HFFc6 (cell line): ENCODE measurements around the gene FRMD4A. TPM values are rescaled to one million over a fixed set of nuclear protein-coding genes. Genes with fewer than 3 reads are reported as not detected.
A peak's percentile ranks its signal among the peaks of the same experiment; 100 is the strongest.

ENCODE experiments used
- DNase-seq: peaks from one replicate; pipeline ENCODE4 v3.0.0-alpha.2; 2018
- H3K27ac Mint-ChIP-seq: 2 replicates; pipeline ENCODE4 v1.8.0; 2020; ENCODE audit warnings: mild to moderate bottlenecking, mixed read lengths
- H3K27me3 Mint-ChIP-seq: 2 replicates; pipeline ENCODE4 v1.8.0; 2021; ENCODE audit warnings: mild to moderate bottlenecking, moderate library complexity, mixed read lengths; ENCODE audit not compliant: insufficient read depth
- H3K36me3 Mint-ChIP-seq: 2 replicates; pipeline ENCODE4 v1.8.0; 2021; ENCODE audit warnings: low read depth, mixed read lengths
- H3K4me1 Mint-ChIP-seq: 2 replicates; pipeline ENCODE4 v1.8.0; 2020; ENCODE audit warnings: low read depth, mixed read lengths
- H3K4me3 Mint-ChIP-seq: 2 replicates; pipeline ENCODE4 v1.8.0; 2020; ENCODE audit warnings: mild to moderate bottlenecking, moderate library complexity, mixed read lengths
- H3K9me3 Mint-ChIP-seq: 2 replicates; pipeline ENCODE4 v1.8.0; 2020; ENCODE audit warnings: mild to moderate bottlenecking, mixed read lengths
- total RNA-seq, 6 experiments: library from RNA; stranded (reverse); fragmentation: NEBNext Ultra II Directional; extraction: Animal tissue kit (Norgen Biotek cat#: 25700); gene quantifications; 2 replicates in 1 of 6; 3 replicates in 5 of 6; pipeline ENCODE4 v1.2.3, GENCODE V29; 2021
- TF ChIP-seq, protein P1 (sequence below): fragments of 200-600 bp; sonication (generic); IDR thresholded peaks from 2 replicates; pipeline ENCODE4 v1.5.0; 2021; ENCODE audit warnings: antibody characterized with exemption, mild to moderate bottlenecking

Gene FRMD4A
- total RNA-seq, 6 experiments from 2014 or later = 76.7 to 117 (median 92.3) TPM

DNA sequence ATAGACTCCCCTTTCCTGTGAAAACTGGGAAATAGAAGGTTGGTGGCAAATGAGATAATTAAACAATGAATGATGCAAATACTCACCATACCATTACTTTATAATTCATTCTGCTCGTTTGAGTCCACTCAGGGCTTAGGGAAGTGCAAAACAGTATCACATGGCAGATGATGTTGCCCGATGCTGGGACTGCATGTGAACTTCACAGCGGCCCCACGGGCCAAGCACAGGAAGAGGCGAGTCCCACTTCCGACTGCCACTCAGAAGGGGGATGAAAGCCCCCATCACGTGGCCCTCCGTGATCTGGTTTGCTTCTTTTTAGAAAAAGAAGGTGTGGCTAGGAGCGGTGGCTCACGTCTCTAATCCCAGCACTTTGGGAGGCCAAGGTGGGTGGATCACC, 672.5 kb downstream of the FRMD4A start:
- DNase-seq = no peak
- peak overlapping the region; percentile 43; the same call in 1 of the 2 replicates for H3K27ac Mint-ChIP-seq
- no peaks in the 10 kb centered on the region for H3K9me3 Mint-ChIP-seq
- no peak overlapping the region for H3K4me3 Mint-ChIP-seq
- H3K4me1 Mint-ChIP-seq = peaks cover 37% of the 10 kb centered on the region
- peaks cover 2% of the 10 kb centered on the region; the same call in 1 of the 2 replicates for H3K27me3 Mint-ChIP-seq
- H3K36me3 Mint-ChIP-seq = peaks cover 45% of the 10 kb centered on the region
- TF ChIP-seq, protein P1, sequence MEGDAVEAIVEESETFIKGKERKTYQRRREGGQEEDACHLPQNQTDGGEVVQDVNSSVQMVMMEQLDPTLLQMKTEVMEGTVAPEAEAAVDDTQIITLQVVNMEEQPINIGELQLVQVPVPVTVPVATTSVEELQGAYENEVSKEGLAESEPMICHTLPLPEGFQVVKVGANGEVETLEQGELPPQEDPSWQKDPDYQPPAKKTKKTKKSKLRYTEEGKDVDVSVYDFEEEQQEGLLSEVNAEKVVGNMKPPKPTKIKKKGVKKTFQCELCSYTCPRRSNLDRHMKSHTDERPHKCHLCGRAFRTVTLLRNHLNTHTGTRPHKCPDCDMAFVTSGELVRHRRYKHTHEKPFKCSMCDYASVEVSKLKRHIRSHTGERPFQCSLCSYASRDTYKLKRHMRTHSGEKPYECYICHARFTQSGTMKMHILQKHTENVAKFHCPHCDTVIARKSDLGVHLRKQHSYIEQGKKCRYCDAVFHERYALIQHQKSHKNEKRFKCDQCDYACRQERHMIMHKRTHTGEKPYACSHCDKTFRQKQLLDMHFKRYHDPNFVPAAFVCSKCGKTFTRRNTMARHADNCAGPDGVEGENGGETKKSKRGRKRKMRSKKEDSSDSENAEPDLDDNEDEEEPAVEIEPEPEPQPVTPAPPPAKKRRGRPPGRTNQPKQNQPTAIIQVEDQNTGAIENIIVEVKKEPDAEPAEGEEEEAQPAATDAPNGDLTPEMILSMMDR = no peak

DNA sequence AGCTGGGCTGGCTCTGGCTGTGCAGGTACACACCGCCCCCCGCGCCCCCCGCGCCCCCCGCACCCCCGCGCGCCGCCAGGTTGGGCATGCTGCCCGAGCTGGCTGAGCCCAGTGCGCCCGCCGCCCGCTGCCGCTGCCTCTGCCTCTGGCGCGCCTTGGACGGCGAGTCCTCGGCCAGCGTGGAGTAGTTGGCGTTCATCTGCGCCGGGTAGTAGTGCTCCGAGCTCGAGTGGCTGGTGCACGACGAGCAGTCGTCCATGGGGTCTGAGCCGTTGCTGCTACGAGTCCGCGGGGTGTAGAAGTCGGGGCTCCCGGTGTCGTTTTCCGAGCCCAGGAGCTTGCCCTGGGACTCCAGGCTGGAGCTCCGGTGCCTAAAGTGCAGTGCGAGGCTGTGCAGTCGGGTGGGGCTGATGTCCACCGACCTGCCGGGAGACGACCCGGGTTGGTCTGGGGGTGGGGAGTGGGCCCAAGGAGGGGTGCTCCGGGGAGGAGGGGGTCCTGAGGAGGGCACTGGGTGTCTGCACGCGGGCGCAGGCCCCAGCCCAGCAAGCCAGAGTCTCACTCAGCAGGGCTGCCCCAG, 673.5 kb downstream of the FRMD4A start:
- DNase-seq = no peak
- H3K36me3 Mint-ChIP-seq = peaks cover 53% of the 10 kb centered on the region
- peaks cover 42% of the 10 kb centered on the region for H3K4me1 Mint-ChIP-seq
- no peak overlapping the region for H3K4me3 Mint-ChIP-seq
- H3K27me3 Mint-ChIP-seq = peaks cover 2% of the 10 kb centered on the region; the same call in 1 of the 2 replicates
- TF ChIP-seq, protein P1 = no peak
- no peak overlapping the region for H3K27ac Mint-ChIP-seq
- H3K9me3 Mint-ChIP-seq = no peaks in the 10 kb centered on the region

DNA sequence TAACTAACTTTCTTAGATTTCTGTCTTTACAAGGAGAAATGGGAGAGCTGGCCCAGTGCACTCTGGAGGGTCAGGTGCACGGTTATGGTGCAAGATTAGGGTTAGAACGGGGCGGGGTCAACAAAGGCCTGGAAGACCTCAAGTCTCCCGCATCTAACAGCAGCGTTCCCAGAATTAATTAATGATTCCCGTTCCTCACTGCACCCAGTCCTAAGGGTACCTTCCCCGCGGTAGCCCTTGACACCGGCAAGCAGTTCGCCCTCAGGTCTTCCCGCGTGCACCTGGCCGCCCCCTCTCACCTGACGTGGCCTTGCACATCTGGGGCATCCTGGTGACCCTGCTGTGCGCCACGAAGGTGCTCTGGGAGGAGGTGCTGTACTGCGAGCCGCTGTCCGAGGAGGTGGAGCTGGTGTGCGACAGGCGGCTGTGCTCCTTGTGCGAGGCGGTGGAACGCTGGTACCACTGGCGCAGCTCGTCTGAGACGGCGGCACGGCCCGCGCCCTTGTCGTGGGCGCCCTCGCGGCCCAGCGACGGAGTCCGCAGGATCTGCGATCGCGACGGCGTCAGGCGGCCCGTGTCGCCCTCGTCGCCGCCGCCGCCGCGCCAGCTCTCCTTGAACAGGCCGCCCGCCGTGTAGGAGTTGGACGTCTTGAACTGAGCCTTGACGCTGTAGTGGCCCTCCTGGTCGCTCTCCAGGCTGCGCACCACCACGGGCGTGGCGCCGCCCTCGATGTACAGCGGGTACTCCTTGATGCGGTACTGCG, 674.2 kb downstream of the FRMD4A start:
- Mint-ChIP-seq H3K27me3 (peaks cover 2% of the 10 kb centered on the region; the same call in 1 of the 2 replicates), H3K27ac (peak overlapping the region; percentile 33; the same call in 1 of the 2 replicates), H3K9me3 (no peaks in the 10 kb centered on the region), H3K36me3 (peaks cover 51% of the 10 kb centered on the region), H3K4me3 (no peak overlapping the region), H3K4me1 (peaks cover 42% of the 10 kb centered on the region)
- TF ChIP-seq, protein P1 = no peak
- DNase-seq = no peak

DNA sequence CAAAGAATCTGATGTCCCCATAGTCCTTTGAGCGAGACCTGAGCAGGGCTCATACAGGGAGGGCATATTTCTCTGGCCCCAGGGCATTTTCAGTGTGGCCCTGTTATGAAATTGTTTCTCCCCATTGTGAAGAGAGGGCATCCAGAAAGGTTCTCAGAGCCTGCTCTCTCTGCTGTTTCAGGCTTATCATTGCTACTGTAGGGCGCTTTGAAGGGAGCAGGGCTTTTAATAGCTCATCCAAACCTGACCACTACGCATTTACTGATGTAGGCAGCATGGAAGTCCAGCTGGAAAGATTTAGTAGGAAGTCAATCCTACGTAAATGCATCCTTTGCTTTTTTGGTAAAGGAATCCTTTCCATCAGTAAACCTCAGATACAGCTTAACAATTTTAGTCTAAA, 675.9 kb downstream of the FRMD4A start:
- Mint-ChIP-seq H3K27me3 (peaks cover 8% of the 10 kb centered on the region), H3K27ac (peak overlapping the region; percentile 45; the same call in 1 of the 2 replicates), H3K4me3 (no peak overlapping the region), H3K4me1 (peaks cover 39% of the 10 kb centered on the region), H3K9me3 (no peaks in the 10 kb centered on the region), H3K36me3 (peaks cover 53% of the 10 kb centered on the region)
- DNase-seq = no peak
- TF ChIP-seq, protein P1 = no peak

DNA sequence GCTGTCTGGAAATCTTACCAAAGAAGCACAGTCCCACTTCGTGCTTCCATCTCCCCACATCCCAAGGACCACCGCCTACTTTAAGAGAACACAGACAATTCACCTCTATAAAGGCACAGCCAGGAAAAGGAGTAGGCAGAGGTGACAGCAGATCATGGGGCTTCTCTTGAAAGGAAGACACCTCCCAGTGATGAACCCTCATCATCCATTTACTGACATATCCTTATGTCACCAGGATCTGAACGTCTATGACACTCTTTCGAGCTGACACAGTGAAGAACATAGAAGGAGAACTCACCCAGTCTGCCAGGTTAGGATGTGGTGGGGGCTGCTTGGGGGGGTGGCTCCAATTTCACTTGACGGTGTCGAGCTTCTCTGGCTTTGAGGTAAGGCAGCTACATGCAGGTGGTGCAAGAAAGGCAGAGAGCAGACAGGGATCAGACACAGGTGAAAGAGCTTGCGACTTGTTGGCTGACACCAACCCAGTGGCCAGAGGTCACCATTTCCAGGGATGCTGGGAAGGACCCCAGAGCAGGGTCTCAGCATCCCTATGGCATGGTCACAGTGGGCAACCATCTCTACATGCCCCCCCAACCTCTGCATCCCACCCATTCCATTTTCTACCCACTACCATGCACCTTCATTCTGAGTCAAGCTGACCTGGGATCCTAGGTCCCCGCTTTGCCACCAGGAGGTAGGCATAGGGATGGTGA, 676.5 kb downstream of the FRMD4A start:
- no peak for DNase-seq
- H3K4me1 Mint-ChIP-seq = peaks cover 37% of the 10 kb centered on the region
- H3K27ac Mint-ChIP-seq = peak overlapping the region; percentile 45
- H3K4me3 Mint-ChIP-seq = no peak overlapping the region
- peaks cover 57% of the 10 kb centered on the region for H3K36me3 Mint-ChIP-seq
- H3K27me3 Mint-ChIP-seq = peaks cover 8% of the 10 kb centered on the region
- no peaks in the 10 kb centered on the region for H3K9me3 Mint-ChIP-seq
- TF ChIP-seq, protein P1 = no peak
